Measurements from ENCODE around the gene BDP1.

DNA sequence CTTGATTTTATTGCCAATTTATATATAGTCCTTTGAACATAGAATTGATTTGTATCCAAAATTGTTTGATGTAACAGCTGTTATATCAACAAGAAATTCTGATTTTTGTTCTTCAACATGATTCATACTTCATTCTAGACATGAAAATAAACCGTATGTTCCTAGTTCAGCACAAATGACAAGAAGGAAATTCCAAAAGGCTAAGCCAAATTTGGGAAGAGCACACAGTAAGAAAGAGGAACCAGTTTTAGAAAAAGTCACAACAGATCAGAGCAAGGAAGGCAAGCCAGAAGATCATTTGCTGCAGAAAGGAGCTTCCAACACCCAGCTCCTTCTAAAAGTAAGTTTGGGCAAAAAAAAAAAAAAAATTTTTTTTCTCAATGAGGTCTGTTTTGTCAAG lies 66.7 kb downstream of the BDP1 start:
- no peak for TF ChIP-seq POLR2A (IDR thresholded peaks at IDR 0.05)
- TF ChIP-seq, protein P1, sequence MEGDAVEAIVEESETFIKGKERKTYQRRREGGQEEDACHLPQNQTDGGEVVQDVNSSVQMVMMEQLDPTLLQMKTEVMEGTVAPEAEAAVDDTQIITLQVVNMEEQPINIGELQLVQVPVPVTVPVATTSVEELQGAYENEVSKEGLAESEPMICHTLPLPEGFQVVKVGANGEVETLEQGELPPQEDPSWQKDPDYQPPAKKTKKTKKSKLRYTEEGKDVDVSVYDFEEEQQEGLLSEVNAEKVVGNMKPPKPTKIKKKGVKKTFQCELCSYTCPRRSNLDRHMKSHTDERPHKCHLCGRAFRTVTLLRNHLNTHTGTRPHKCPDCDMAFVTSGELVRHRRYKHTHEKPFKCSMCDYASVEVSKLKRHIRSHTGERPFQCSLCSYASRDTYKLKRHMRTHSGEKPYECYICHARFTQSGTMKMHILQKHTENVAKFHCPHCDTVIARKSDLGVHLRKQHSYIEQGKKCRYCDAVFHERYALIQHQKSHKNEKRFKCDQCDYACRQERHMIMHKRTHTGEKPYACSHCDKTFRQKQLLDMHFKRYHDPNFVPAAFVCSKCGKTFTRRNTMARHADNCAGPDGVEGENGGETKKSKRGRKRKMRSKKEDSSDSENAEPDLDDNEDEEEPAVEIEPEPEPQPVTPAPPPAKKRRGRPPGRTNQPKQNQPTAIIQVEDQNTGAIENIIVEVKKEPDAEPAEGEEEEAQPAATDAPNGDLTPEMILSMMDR (IDR thresholded peaks at IDR 0.05) = no peak
